Measurements from ENCODE around the gene DISC1.

- no peak for TF ChIP-seq POLR2A (IDR thresholded peaks at IDR 0.05)
- TF ChIP-seq CTCF (IDR thresholded peaks at IDR 0.05), result no peak
- TF ChIP-seq POLR2AphosphoS5 (IDR thresholded peaks at IDR 0.05), result no peak
Observed at GRCh38 chr1:231702804-231703203, 76.2 kb downstream of the DISC1 start.
